Inferior parietal cortex (tissue), 1 donor: ENCODE measurements around the gene RAPGEF5.
"Not testable (repeated sequence)": the region's sequence is repeated elsewhere in the genome, so short reads cannot be mapped to it uniquely, and the experiment has no call there.

ENCODE experiments used
- DNase-seq: peaks from one replicate; pipeline ENCODE4 v3.0.0-alpha.2; 2016; ENCODE audit errors: extremely low spot score

Gene RAPGEF5

GRCh38 chr7:22087861-22088260, 269.1 kb downstream of the RAPGEF5 start:
- DNase-seq = no peak

- no peak for DNase-seq
Observed at GRCh38 chr7:22083704-22084240, 273.2 kb downstream of the RAPGEF5 start.

- DNase-seq = peak; percentile 89
Observed at GRCh38 chr7:22082886-22083703, 273.9 kb downstream of the RAPGEF5 start.

- peak; percentile 56 for DNase-seq
Observed at GRCh38 chr7:22082553-22082885, 274.4 kb downstream of the RAPGEF5 start.

- not testable (repeated sequence) for DNase-seq
Observed at GRCh38 chr7:22080219-22080618, 276.7 kb downstream of the RAPGEF5 start.

- not testable (repeated sequence) for DNase-seq
Observed at GRCh38 chr7:22078872-22079271, 278.1 kb downstream of the RAPGEF5 start.

- no peak for DNase-seq
Observed at GRCh38 chr7:22075561-22075960, 281.4 kb downstream of the RAPGEF5 start.

- DNase-seq = no peak
Observed at GRCh38 chr7:22074897-22075296, 282.1 kb downstream of the RAPGEF5 start.
